IMR-90 (cell line): ENCODE measurements around the gene REG3A. TPM values are rescaled to one million over a fixed set of nuclear protein-coding genes. Genes with fewer than 3 reads are reported as not detected.

ENCODE experiments used
- ATAC-seq: fragments of 200-7000 bp; cut with Tn5 transposase; 2 replicates; pipeline ENCODE4 v1.9.1; 2020; ENCODE audit warnings: low read depth, mild to moderate bottlenecking, moderate library complexity
- BruUV-seq: library from RNA; stranded (reverse); fragments of 400-500 nt; replicated peaks from 2 replicates; lab custom pipeline; 2021; lab: Mats Ljungman, UMichigan
- CTCF ChIA-PET: fragments of 300-600 bp; formaldehyde crosslinking; extraction: SDS; loops from one replicate; lab custom pipeline; 2021; ENCODE audit warnings: antibody characterized with exemption; lab: Yijun Ruan, JAX
- POLR2A ChIA-PET: fragments of 300-600 bp; sonication (Branson Sonifier 250); formaldehyde crosslinking; loops from one replicate; lab custom pipeline; 2022; ENCODE audit warnings: antibody characterized with exemption; ENCODE audit not compliant: unreplicated experiment; lab: Charles Lee
- DNase-seq: peaks from one replicate; pipeline ENCODE4 v3.0.0; 2013
- H2AFZ ChIP-seq: replicated peaks from 2 replicates; pipeline ENCODE3; 2013; ENCODE audit warnings: low read length, mild to moderate bottlenecking; ENCODE audit not compliant: poor library complexity
- H2AK5ac ChIP-seq: 2 replicates; pipeline ENCODE4 v1.6.1; 2013; ENCODE audit warnings: low read depth, low read length, inconsistent platforms
- H2AK9ac ChIP-seq: replicated peaks from 2 replicates; pipeline ENCODE3; 2013; ENCODE audit warnings: mild to moderate bottlenecking, low read depth, low read length, moderate library complexity; ENCODE audit not compliant: poor library complexity
- H2BK120ac ChIP-seq: 2 replicates; pipeline ENCODE4 v1.6.1; 2013; ENCODE audit warnings: low read depth, low read length, inconsistent platforms
- H2BK15ac ChIP-seq: 3 replicates; pipeline ENCODE4 v1.6.1; 2013; ENCODE audit warnings: low read depth, low read length, inconsistent platforms
- H2BK20ac ChIP-seq: 2 replicates; pipeline ENCODE4 v1.6.1; 2013; ENCODE audit warnings: low read depth, mild to moderate bottlenecking, inconsistent platforms, low read length, moderate library complexity
- H2BK5ac ChIP-seq: 2 replicates; pipeline ENCODE4 v1.6.1; 2013; ENCODE audit warnings: mild to moderate bottlenecking, low read depth, low read length, inconsistent platforms; ENCODE audit not compliant: poor library complexity, severe bottlenecking
- H3K14ac ChIP-seq: replicated peaks from 2 replicates; pipeline ENCODE4 v1.6.1; 2013; ENCODE audit warnings: low read depth, low read length, inconsistent platforms
- H3K18ac ChIP-seq: 2 replicates; pipeline ENCODE4 v1.6.1; 2013; ENCODE audit warnings: low read depth, low read length, control low read depth
- H3K23ac ChIP-seq: 2 replicates; pipeline ENCODE4 v1.6.1; 2013; ENCODE audit warnings: low read depth, low read length, inconsistent platforms
- H3K27ac ChIP-seq: 2 replicates; pipeline ENCODE4 v1.5.1; 2013; ENCODE audit warnings: mild to moderate bottlenecking, control low read depth, low read length; ENCODE audit not compliant: insufficient read depth
- H3K27me3 ChIP-seq: 2 replicates; pipeline ENCODE4 v1.6.1; 2013; ENCODE audit warnings: low read length; ENCODE audit not compliant: control insufficient read depth, insufficient read depth
- H3K36me3 ChIP-seq: 2 replicates; pipeline ENCODE4 v1.6.1; 2013; ENCODE audit warnings: low read length, mixed read lengths; ENCODE audit not compliant: control insufficient read depth, insufficient read depth
- H3K4ac ChIP-seq: 2 replicates; pipeline ENCODE4 v1.6.1; 2013; ENCODE audit warnings: low read depth, low read length, inconsistent platforms
- H3K4me1 ChIP-seq: 2 replicates; pipeline ENCODE4 v1.6.1; 2013; ENCODE audit warnings: low read length, mixed read lengths; ENCODE audit not compliant: control insufficient read depth, insufficient read depth
- H3K4me2 ChIP-seq: 2 replicates; pipeline ENCODE4 v1.6.1; 2013; ENCODE audit warnings: low read depth, mild to moderate bottlenecking, control low read depth, low read length, moderate library complexity
- H3K4me3 ChIP-seq: 2 replicates; pipeline ENCODE4 v1.5.1; 2013; ENCODE audit warnings: low read depth, mild to moderate bottlenecking, control low read depth, low read length, moderate library complexity; ENCODE audit not compliant: insufficient read depth
- H3K56ac ChIP-seq: 2 replicates; pipeline ENCODE4 v1.6.1; 2013; ENCODE audit warnings: low read length, inconsistent platforms; ENCODE audit not compliant: insufficient read depth; ENCODE audit errors: extremely low read depth
- H3K79me1 ChIP-seq, 2 experiments: 2 replicates each; pipeline ENCODE4 v1.6.1; 2013; ENCODE audit warnings: low read length in 2 of 2, inconsistent platforms in 1 of 2, low read depth in 1 of 2
- H3K9ac ChIP-seq: 2 replicates; pipeline ENCODE4 v1.6.1; 2013; ENCODE audit warnings: low read depth, low read length, control low read depth
- H3K9me1 ChIP-seq: 2 replicates; pipeline ENCODE4 v1.6.1; 2013; ENCODE audit warnings: low read length, inconsistent platforms; ENCODE audit not compliant: insufficient read depth
- H3K9me3 ChIP-seq: 2 replicates; pipeline ENCODE4 v1.6.1; 2013; ENCODE audit warnings: low read length; ENCODE audit not compliant: control insufficient read depth, insufficient read depth
- H4K20me1 ChIP-seq: 2 replicates; pipeline ENCODE4 v1.6.1; 2013; ENCODE audit warnings: low read length, inconsistent platforms; ENCODE audit not compliant: insufficient read depth
- H4K5ac ChIP-seq: 2 replicates; pipeline ENCODE4 v1.6.1; 2013; ENCODE audit warnings: mild to moderate bottlenecking, low read depth, low read length, control low read depth
- H4K8ac ChIP-seq, 2 experiments: 2 replicates each; pipeline ENCODE4 v1.6.1; 2013; ENCODE audit warnings: low read depth in 2 of 2, low read length in 2 of 2, control low read depth in 1 of 2, inconsistent platforms in 1 of 2
- H4K91ac ChIP-seq: 2 replicates; pipeline ENCODE4 v1.6.1; 2013; ENCODE audit warnings: low read depth, low read length, inconsistent platforms; ENCODE audit not compliant: insufficient read depth
- BHLHE40 ChIP-seq: fragments of 150-350 bp; IDR thresholded peaks from 2 replicates; pipeline ENCODE4 v1.6.1; 2016; ENCODE audit warnings: mild to moderate bottlenecking, low read depth, low read length
- CEBPB ChIP-seq: IDR thresholded peaks from 2 replicates; pipeline ENCODE4 v1.6.1; 2012; ENCODE audit warnings: low read depth, low read length, improper control_type of control experiment
- CHD1 ChIP-seq: IDR thresholded peaks from 2 replicates; pipeline ENCODE4 v1.6.1; 2012; ENCODE audit warnings: low read depth, low read length, improper control_type of control experiment
- CTCF ChIP-seq: conservative IDR thresholded peaks from 2 replicates; pipeline ENCODE4 v1.5.1; 2012; ENCODE audit warnings: mild to moderate bottlenecking, low read depth, low read length, improper control_type of control experiment
- FOS ChIP-seq: fragments of 150-350 bp; IDR thresholded peaks from 2 replicates; pipeline ENCODE4 v1.6.1; 2016; ENCODE audit warnings: low read depth, low read length
- MAFK ChIP-seq: IDR thresholded peaks from 2 replicates; pipeline ENCODE4 v1.6.1; 2012; ENCODE audit warnings: low read depth, low read length, improper control_type of control experiment
- MAZ ChIP-seq: IDR thresholded peaks from 2 replicates; pipeline ENCODE4 v1.6.1; 2012; ENCODE audit warnings: low read depth, mild to moderate bottlenecking, low read length, improper control_type of control experiment, moderate library complexity, borderline replicate concordance
- MXI1 ChIP-seq: IDR thresholded peaks from 2 replicates; pipeline ENCODE4 v1.6.1; 2012; ENCODE audit warnings: low read depth, mild to moderate bottlenecking, low read length, moderate library complexity, borderline replicate concordance
- NFE2L2 ChIP-seq: fragments of 150-350 bp; IDR thresholded peaks from 2 replicates; pipeline ENCODE4 v1.6.1; 2016; ENCODE audit warnings: low read depth, mild to moderate bottlenecking, low read length
- POLR2A ChIP-seq: IDR thresholded peaks from 2 replicates; pipeline ENCODE4 v1.6.1; 2012; ENCODE audit warnings: mild to moderate bottlenecking, low read depth, low read length
- RAD21 ChIP-seq: IDR thresholded peaks from 2 replicates; pipeline ENCODE4 v1.6.1; 2012; ENCODE audit warnings: low read length, improper control_type of control experiment
- RCOR1 ChIP-seq: IDR thresholded peaks from 2 replicates; pipeline ENCODE4 v1.6.1; 2012; ENCODE audit warnings: mild to moderate bottlenecking, low read length, improper control_type of control experiment; ENCODE audit not compliant: insufficient replicate concordance
- RFX5 ChIP-seq: IDR thresholded peaks from 2 replicates; pipeline ENCODE4 v1.8.0; 2012; ENCODE audit warnings: low read depth, mild to moderate bottlenecking, low read length, moderate library complexity
- SMC3 ChIP-seq: fragments of 150-350 bp; IDR thresholded peaks from 2 replicates; pipeline ENCODE4 v1.6.1; 2016; ENCODE audit warnings: low read depth, mild to moderate bottlenecking, antibody characterized with exemption, low read length, moderate library complexity
- USF2 ChIP-seq: fragments of 150-350 bp; IDR thresholded peaks from 2 replicates; pipeline ENCODE4 v1.6.1; 2017; ENCODE audit warnings: mild to moderate bottlenecking, antibody characterized with exemption, low read length, low read depth
- WGBS, 2 experiments: methylation state at CpG; one replicate each; pipeline versions ENCODE4 v1.1.5 to v1.1.7; 2013; ENCODE audit warnings: missing lambda C conversion rate in 2 of 2; ENCODE audit not compliant: insufficient read length in 1 of 2; ENCODE audit errors: extremely low coverage in 2 of 2; 5-methylcytosine and 5-hydroxymethylcytosine counted together
- dilution Hi-C: fragments of 300-500 bp; cut with HindIII; formaldehyde crosslinking; loops from one replicate; pipeline ENCODE4 v1.14.3; 2018; ENCODE audit warnings: low sequenced_read_pairs; ENCODE audit not compliant: unreplicated experiment
- in situ Hi-C: fragments of 300-500 bp; cut with MboI; formaldehyde crosslinking; loops from 3 replicates; pipeline ENCODE4 v1.14.3; 2019; ENCODE audit warnings: low sequenced_read_pairs, inconsistent platforms, mixed read lengths
- intact Hi-C: fragments of 100-400 bp; cut with micrococcal nuclease; formaldehyde crosslinking; loops from 2 replicates; pipeline ENCODE4 v1.10.0; 2022
- polyA plus RNA-seq, 3 experiments: library from polyadenylated mRNA; depleted of rRNA; stranded (reverse); fragments of >200 nt; gene quantifications; 2 replicates each; pipeline ENCODE4 v1.2.3, GENCODE V29; 2012; ENCODE audit warnings: low replicate concordance in 1 of 3
- total RNA-seq: library from RNA; depleted of rRNA; stranded (reverse); fragments of >200 nt; gene quantifications from 2 replicates; pipeline ENCODE4 v1.2.3, GENCODE V29; 2012
- TF ChIP-seq, protein P1 (sequence below): fragments of 150-350 bp; IDR thresholded peaks from 2 replicates; pipeline ENCODE4 v1.6.1; 2016; ENCODE audit warnings: low read depth, mild to moderate bottlenecking, low read length, moderate library complexity, borderline replicate concordance

Gene REG3A
- total and polyA plus RNA-seq, 2 of the 4 experiments (the other 2 are of a cell fraction), result not detected

DNA sequence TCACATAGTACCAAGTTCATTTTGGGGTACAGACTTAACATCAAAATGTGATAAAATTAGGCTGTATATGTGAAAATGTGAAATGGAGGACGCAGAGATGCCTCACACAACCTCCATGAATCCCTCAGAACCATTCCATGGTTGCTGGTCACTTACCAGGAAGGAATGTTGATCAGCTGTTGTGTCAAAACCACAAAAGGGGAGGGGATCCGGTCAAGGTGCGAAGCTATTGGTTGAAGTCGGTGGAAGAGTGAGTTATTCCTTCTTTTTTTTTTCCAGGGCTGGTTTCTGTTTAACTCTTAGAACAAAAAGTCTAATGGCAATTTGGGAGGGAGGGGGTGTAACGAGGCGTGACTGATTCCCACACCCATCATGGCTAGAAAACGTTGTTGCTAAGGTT, 32.3 kb upstream of the REG3A start:
- 60% methylated on average over 1 of the region's 7 CpGs; no CpG with 5 or more reads in 1 of the 2 experiments for WGBS, 2 experiments
- Histone ChIP-seq H2AK5ac (no peak overlapping the region), H2AFZ (no peak overlapping the region), H2BK15ac (no peak overlapping the region), H3K56ac (no peak overlapping the region), H3K4me1 (no peaks in the 10 kb centered on the region), H3K14ac (no peak overlapping the region), H2BK120ac (no peak overlapping the region), H3K9me1 (no peaks in the 10 kb centered on the region), H4K8ac (no peak overlapping the region), H4K5ac (no peak overlapping the region), H3K4me2 (no peak overlapping the region), H3K9ac (no peak overlapping the region), H3K23ac (no peak overlapping the region), H3K36me3 (no peaks in the 10 kb centered on the region), H3K27ac (no peak overlapping the region), H2AK9ac (no peak overlapping the region), H4K91ac (no peak overlapping the region), H3K79me1 (no peaks in the 10 kb centered on the region), H2BK20ac (no peak overlapping the region), H3K4me3 (no peak overlapping the region), H3K18ac (no peak overlapping the region), H3K9me3 (peaks cover 9% of the 10 kb centered on the region), H3K27me3 (no peaks in the 10 kb centered on the region), H4K20me1 (no peaks in the 10 kb centered on the region), H2BK5ac (no peak overlapping the region), H3K4ac (no peak overlapping the region)
- intact Hi-C loops (no loop called here), in situ Hi-C loops (no loop called here), dilution Hi-C loops (no loop called here)
- BruUV-seq, result no TSS peak
- DNase-seq (no peak), ATAC-seq (no peak)
- ChIA-PET POLR2A (no interaction called here), CTCF (no interaction called here)
- TF ChIP-seq MAFK, result no peak
- TF ChIP-seq POLR2A, result no peak
- no peak for TF ChIP-seq MAZ
- no peak for TF ChIP-seq RCOR1
- TF ChIP-seq NFE2L2, result no peak
- no peak for TF ChIP-seq RFX5
- TF ChIP-seq FOS, result no peak
- no peak for TF ChIP-seq BHLHE40
- no peak for TF ChIP-seq SMC3
- TF ChIP-seq USF2, result no peak
- TF ChIP-seq MXI1, result no peak
- TF ChIP-seq CEBPB, result no peak
- TF ChIP-seq CHD1, result no peak
- TF ChIP-seq, protein P1, sequence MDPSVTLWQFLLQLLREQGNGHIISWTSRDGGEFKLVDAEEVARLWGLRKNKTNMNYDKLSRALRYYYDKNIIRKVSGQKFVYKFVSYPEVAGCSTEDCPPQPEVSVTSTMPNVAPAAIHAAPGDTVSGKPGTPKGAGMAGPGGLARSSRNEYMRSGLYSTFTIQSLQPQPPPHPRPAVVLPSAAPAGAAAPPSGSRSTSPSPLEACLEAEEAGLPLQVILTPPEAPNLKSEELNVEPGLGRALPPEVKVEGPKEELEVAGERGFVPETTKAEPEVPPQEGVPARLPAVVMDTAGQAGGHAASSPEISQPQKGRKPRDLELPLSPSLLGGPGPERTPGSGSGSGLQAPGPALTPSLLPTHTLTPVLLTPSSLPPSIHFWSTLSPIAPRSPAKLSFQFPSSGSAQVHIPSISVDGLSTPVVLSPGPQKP, result no peak
- no peak for TF ChIP-seq CTCF
- no peak for TF ChIP-seq RAD21
